ENCODE measurements around the gene TTLL10. TPM values are rescaled to one million over a fixed set of nuclear protein-coding genes. Genes with fewer than 3 reads are reported as not detected.

TTLL10 gene
- total RNA-seq, 1 donor from 2014 or later = not detected

DNA sequence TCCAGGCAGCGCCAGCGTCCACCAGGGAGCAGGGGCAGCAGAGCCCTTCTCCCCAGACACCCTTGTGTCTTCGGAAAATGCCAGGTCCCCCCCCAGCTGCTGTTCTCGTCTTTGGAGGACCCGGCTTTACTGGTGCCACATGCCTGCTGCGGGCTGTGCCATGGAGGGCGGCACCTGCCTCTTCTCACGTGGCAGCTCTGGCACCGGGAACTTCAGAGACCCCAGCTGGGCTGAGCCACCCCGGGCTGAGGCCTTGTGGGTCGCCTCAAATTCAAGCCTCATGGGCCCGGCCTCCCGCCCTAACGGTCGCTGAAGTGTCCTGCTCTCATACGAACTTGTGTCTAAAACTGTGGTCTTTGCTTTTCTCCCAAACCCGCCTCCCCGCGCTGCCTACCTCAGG lies 30.8 kb upstream of the TTLL10 start:
- Histone ChIP-seq H3K27ac (no peak overlapping the region), H3K4me1 (peaks cover 18% of the 10 kb centered on the region), H3K4me3 (no peak overlapping the region), H3K27me3 (no peaks in the 10 kb centered on the region), H3K9me3 (no peaks in the 10 kb centered on the region), H3K36me3 (no peaks in the 10 kb centered on the region)
- no peak for DNase-seq (ENCODE audit: extremely low spot score in 2 of 2)
- intact Hi-C loops (cut with DNase I) = no loop called here
- no peak for TF ChIP-seq POLR2A (IDR thresholded peaks at IDR 0.05)
- TF ChIP-seq, protein P1, sequence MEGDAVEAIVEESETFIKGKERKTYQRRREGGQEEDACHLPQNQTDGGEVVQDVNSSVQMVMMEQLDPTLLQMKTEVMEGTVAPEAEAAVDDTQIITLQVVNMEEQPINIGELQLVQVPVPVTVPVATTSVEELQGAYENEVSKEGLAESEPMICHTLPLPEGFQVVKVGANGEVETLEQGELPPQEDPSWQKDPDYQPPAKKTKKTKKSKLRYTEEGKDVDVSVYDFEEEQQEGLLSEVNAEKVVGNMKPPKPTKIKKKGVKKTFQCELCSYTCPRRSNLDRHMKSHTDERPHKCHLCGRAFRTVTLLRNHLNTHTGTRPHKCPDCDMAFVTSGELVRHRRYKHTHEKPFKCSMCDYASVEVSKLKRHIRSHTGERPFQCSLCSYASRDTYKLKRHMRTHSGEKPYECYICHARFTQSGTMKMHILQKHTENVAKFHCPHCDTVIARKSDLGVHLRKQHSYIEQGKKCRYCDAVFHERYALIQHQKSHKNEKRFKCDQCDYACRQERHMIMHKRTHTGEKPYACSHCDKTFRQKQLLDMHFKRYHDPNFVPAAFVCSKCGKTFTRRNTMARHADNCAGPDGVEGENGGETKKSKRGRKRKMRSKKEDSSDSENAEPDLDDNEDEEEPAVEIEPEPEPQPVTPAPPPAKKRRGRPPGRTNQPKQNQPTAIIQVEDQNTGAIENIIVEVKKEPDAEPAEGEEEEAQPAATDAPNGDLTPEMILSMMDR (IDR thresholded peaks at IDR 0.05) = no peak
- no peak for TF ChIP-seq POLR2AphosphoS5 (IDR thresholded peaks at IDR 0.05; ENCODE audit: insufficient read depth in 1 of 2, low read depth in 1 of 2)

DNA sequence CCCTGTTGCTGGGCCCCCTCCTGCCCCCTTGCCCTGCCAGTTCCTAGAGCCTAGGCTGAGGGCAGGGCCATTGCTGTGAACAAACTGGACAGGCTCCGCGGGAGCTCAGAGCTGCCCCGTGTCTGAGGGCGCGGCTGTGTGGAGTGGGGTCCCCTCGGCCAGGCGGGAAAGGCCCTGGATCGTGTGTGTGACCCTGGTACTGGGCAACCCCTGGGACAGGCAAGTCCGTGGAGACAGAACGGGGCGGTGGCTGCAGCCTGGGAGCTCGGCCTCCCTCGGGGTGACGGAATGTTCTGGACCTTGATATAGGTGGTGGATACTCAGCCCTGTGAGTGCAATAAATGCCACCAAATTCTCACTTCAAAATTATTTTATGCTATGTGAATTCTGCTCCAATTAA lies 30.0 kb upstream of the TTLL10 start:
- H3K4me3 ChIP-seq = no peak overlapping the region
- intact Hi-C loops (cut with DNase I) = no loop called here
- no peaks in the 10 kb centered on the region for H3K27me3 ChIP-seq
- TF ChIP-seq, protein P1 (IDR thresholded peaks at IDR 0.05) = no peak
- no peak for TF ChIP-seq POLR2A (IDR thresholded peaks at IDR 0.05)
- TF ChIP-seq POLR2AphosphoS5 (IDR thresholded peaks at IDR 0.05; ENCODE audit: insufficient read depth in 1 of 2, low read depth in 1 of 2) = no peak
- no peaks in the 10 kb centered on the region for H3K9me3 ChIP-seq
- DNase-seq (ENCODE audit: extremely low spot score in 2 of 2) = no peak
- no peak overlapping the region for H3K27ac ChIP-seq
- peaks cover 18% of the 10 kb centered on the region for H3K4me1 ChIP-seq
- no peaks in the 10 kb centered on the region for H3K36me3 ChIP-seq

DNA sequence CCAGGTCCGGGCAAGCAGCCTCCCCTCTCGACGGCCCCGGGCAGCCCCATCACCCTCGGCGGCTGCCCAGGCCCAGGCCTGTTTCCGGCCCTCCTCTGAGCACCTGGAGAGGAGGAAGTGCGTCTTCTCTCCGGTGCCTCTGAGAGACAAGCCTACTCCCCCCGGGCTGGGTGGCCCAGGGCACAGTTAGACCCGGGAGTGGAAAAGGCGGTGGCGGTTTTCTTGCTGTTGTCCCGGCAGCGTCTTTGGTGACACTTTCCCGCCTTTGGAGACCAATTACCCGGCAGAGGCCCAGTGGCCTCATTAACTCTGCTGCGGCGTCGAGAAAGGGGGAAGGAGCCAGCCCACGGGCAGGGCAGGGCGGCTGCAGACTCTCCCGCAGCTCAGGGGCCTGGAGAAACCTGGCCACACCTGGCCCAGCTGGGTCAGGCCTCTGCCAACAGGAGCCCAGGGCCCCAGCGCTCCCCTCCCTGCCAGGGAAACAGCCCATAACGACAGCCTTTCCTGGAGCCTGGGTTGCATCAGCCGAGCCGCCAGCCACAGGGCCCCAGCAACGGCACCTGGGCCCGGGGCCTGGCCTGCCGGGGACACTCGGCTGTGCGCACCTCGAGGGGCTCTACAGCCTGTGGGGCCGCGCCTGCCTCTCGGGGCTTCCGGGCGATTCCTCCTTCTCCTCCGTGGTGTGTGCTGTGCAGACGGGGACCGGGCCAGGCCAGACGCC lies 29.4 kb upstream of the TTLL10 start:
- Histone ChIP-seq H3K36me3 (no peaks in the 10 kb centered on the region), H3K27ac (peak overlapping the region; percentile 76), H3K4me3 (no peak overlapping the region), H3K4me1 (peaks cover 18% of the 10 kb centered on the region), H3K27me3 (no peaks in the 10 kb centered on the region), H3K9me3 (no peaks in the 10 kb centered on the region)
- intact Hi-C loops (cut with DNase I) = no loop called here
- TF ChIP-seq POLR2AphosphoS5 (IDR thresholded peaks at IDR 0.05; ENCODE audit: insufficient read depth in 1 of 2, low read depth in 1 of 2) (peak in 1 of 2 donors; percentile 35), POLR2A (IDR thresholded peaks at IDR 0.05) (no peak)
- TF ChIP-seq, protein P1 (IDR thresholded peaks at IDR 0.05) = no peak
- DNase-seq (ENCODE audit: extremely low spot score in 2 of 2) = no peak

DNA sequence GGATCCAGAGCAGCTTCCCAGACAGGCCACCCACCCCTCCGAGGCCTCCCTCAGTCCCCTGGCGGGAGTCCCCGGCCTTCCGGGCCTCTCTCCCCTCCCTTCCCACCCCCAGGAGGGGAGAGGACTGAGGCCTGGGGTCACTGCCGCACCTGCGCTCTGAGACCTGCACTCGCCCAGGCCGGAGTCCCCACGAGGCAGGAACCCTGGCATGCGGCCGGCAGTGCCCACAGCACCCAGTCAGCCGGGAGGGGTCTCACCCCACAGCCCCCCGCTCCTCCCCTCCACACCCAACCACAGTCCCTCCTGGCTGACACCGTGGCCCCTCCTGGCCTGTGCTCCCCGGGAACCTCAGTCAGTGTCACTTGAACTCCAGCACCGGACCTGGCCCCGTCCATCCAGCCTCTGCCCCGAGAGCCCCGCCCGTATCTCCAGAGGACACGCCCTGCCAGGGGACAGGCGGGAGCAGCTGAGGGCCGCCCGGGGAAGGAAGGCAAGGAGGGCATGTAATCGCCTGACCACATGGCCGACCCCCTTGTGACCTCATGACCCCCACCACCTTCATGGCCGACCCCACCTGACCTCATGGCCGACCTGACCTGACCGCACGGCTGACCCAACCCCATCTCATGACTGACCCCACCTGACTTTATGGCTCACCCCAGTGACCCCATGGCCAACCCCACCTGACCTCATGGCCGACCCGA lies 28.7 kb upstream of the TTLL10 start:
- Histone ChIP-seq H3K9me3 (no peaks in the 10 kb centered on the region), H3K27ac (peak overlapping the region; percentile 76), H3K36me3 (no peaks in the 10 kb centered on the region), H3K4me3 (no peak overlapping the region), H3K27me3 (no peaks in the 10 kb centered on the region), H3K4me1 (peaks cover 22% of the 10 kb centered on the region)
- DNase-seq (ENCODE audit: extremely low spot score in 2 of 2) = no peak
- TF ChIP-seq POLR2AphosphoS5 (IDR thresholded peaks at IDR 0.05; ENCODE audit: insufficient read depth in 1 of 2, low read depth in 1 of 2) (no peak), POLR2A (IDR thresholded peaks at IDR 0.05) (no peak)
- TF ChIP-seq, protein P1 (IDR thresholded peaks at IDR 0.05) = no peak
- intact Hi-C loops (cut with DNase I) = no loop called here

DNA sequence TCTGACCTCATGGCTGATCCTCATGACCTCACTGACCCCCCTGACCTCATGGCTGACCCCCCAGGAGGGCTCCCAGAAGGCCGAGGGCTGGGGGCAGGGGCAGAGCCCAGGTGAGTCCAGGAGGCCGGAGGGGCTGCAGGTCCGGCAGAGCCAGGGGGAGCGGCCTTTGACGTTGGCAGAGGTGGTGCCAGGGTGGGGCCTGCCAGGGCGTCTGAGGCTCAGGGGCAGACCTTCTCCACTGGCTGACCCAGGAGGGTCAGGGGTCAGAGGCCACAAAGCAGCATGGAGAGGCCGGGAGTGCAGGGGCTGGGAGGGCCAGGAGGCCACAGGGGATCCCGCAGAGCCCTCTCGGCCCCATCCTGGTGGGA lies 28.1 kb upstream of the TTLL10 start:
- intact Hi-C loops (cut with DNase I) = no loop called here
- TF ChIP-seq, protein P1 (IDR thresholded peaks at IDR 0.05) = no peak
- TF ChIP-seq POLR2A (IDR thresholded peaks at IDR 0.05) (no peak), POLR2AphosphoS5 (IDR thresholded peaks at IDR 0.05; ENCODE audit: insufficient read depth in 1 of 2, low read depth in 1 of 2) (no peak)
- Histone ChIP-seq H3K27me3 (no peaks in the 10 kb centered on the region), H3K27ac (peak overlapping the region; percentile 76), H3K36me3 (no peaks in the 10 kb centered on the region), H3K4me3 (no peak overlapping the region), H3K4me1 (peaks cover 24% of the 10 kb centered on the region), H3K9me3 (no peaks in the 10 kb centered on the region)
- no peak for DNase-seq (ENCODE audit: extremely low spot score in 2 of 2)

All from vagina (tissue), 2 donors.